HFFc6 (cell line): ENCODE data around the gene FRRS1L. TPM values are rescaled to one million over a fixed set of nuclear protein-coding genes. Genes with fewer than 3 reads are reported as not detected.
"Not testable (repeated sequence)": the region's sequence is repeated elsewhere in the genome, so short reads cannot be mapped to it uniquely, and the experiment has no call there.

Experiments used
- DNase-seq: peaks from one replicate; pipeline ENCODE4 v3.0.0-alpha.2; 2018
- H3K27ac Mint-ChIP-seq: 2 replicates; pipeline ENCODE4 v1.8.0; 2020; ENCODE audit warnings: mild to moderate bottlenecking, mixed read lengths
- H3K27me3 Mint-ChIP-seq: 2 replicates; pipeline ENCODE4 v1.8.0; 2021; ENCODE audit warnings: mild to moderate bottlenecking, moderate library complexity, mixed read lengths; ENCODE audit not compliant: insufficient read depth
- H3K36me3 Mint-ChIP-seq: 2 replicates; pipeline ENCODE4 v1.8.0; 2021; ENCODE audit warnings: low read depth, mixed read lengths
- H3K4me1 Mint-ChIP-seq: 2 replicates; pipeline ENCODE4 v1.8.0; 2020; ENCODE audit warnings: low read depth, mixed read lengths
- H3K4me3 Mint-ChIP-seq: 2 replicates; pipeline ENCODE4 v1.8.0; 2020; ENCODE audit warnings: mild to moderate bottlenecking, moderate library complexity, mixed read lengths
- H3K9me3 Mint-ChIP-seq: 2 replicates; pipeline ENCODE4 v1.8.0; 2020; ENCODE audit warnings: mild to moderate bottlenecking, mixed read lengths
- CTCF ChIP-seq: fragments of 200-600 bp; sonication (generic); IDR thresholded peaks from 2 replicates; pipeline ENCODE4 v1.5.0; 2021; ENCODE audit warnings: antibody characterized with exemption, mild to moderate bottlenecking
- total RNA-seq, 6 experiments: library from RNA; stranded (reverse); fragmentation: NEBNext Ultra II Directional; extraction: Animal tissue kit (Norgen Biotek cat#: 25700); gene quantifications; 2 replicates in 1 of 6; 3 replicates in 5 of 6; pipeline ENCODE4 v1.2.3, GENCODE V29; 2021

Gene FRRS1L
- total RNA-seq, 6 experiments from 2014 or later, result not detected

GRCh38 chr9:109133533-109133932 lies 33.5 kb downstream of the FRRS1L start:
- Mint-ChIP-seq H3K4me3 (no peak overlapping the region), H3K27me3 (peaks cover 9% of the 10 kb centered on the region), H3K9me3 (no peaks in the 10 kb centered on the region), H3K27ac (no peak overlapping the region), H3K4me1 (no peaks in the 10 kb centered on the region), H3K36me3 (no peaks in the 10 kb centered on the region)
- DNase-seq, result no peak
- TF ChIP-seq CTCF, result no peak

GRCh38 chr9:109132567-109133021 lies 34.5 kb downstream of the FRRS1L start:
- no peak for TF ChIP-seq CTCF
- peaks cover 3% of the 10 kb centered on the region for H3K27me3 Mint-ChIP-seq
- H3K27ac Mint-ChIP-seq, result no peak overlapping the region
- H3K4me3 Mint-ChIP-seq, result no peak overlapping the region
- no peak for DNase-seq
- no peaks in the 10 kb centered on the region for H3K9me3 Mint-ChIP-seq
- no peaks in the 10 kb centered on the region for H3K4me1 Mint-ChIP-seq
- H3K36me3 Mint-ChIP-seq, result no peaks in the 10 kb centered on the region

GRCh38 chr9:109129470-109130197 lies 37.4 kb downstream of the FRRS1L start:
- no peak overlapping the region for H3K4me3 Mint-ChIP-seq
- DNase-seq, result no peak
- H3K4me1 Mint-ChIP-seq, result no peaks in the 10 kb centered on the region
- no peaks in the 10 kb centered on the region for H3K9me3 Mint-ChIP-seq
- H3K27me3 Mint-ChIP-seq, result peaks cover 3% of the 10 kb centered on the region; the same call in 1 of the 2 replicates
- H3K36me3 Mint-ChIP-seq, result no peaks in the 10 kb centered on the region
- no peak for TF ChIP-seq CTCF
- H3K27ac Mint-ChIP-seq, result no peak overlapping the region

- not testable (repeated sequence) for H3K4me3 Mint-ChIP-seq, H3K27me3 Mint-ChIP-seq, H3K36me3 Mint-ChIP-seq, H3K9me3 Mint-ChIP-seq, DNase-seq, H3K4me1 Mint-ChIP-seq, H3K27ac Mint-ChIP-seq
Observed at GRCh38 chr9:109126671-109127070, 40.4 kb downstream of the FRRS1L start.

- Mint-ChIP-seq H3K36me3 (no peaks in the 10 kb centered on the region), H3K27me3 (no peaks in the 10 kb centered on the region), H3K9me3 (no peaks in the 10 kb centered on the region), H3K4me1 (peaks cover 7% of the 10 kb centered on the region), H3K27ac (no peak overlapping the region), H3K4me3 (no peak overlapping the region)
- no peak for TF ChIP-seq CTCF
- no peak for DNase-seq
Observed at GRCh38 chr9:109124121-109124520, 42.9 kb downstream of the FRRS1L start.

GRCh38 chr9:109122726-109123621 lies 44.1 kb downstream of the FRRS1L start:
- H3K27me3 Mint-ChIP-seq, result no peaks in the 10 kb centered on the region; the same call in 1 of the 2 replicates
- H3K27ac Mint-ChIP-seq, result no peak overlapping the region
- TF ChIP-seq CTCF, result no peak
- H3K9me3 Mint-ChIP-seq, result no peaks in the 10 kb centered on the region
- no peak overlapping the region for H3K4me3 Mint-ChIP-seq
- peaks cover under 1% of the 10 kb centered on the region; the same call in 1 of the 2 replicates for H3K36me3 Mint-ChIP-seq
- peaks cover 14% of the 10 kb centered on the region for H3K4me1 Mint-ChIP-seq
- no peak for DNase-seq
